Activated effector memory CD4-positive, alpha-beta T cell treated with Interleukin-2 at 50 U/mL for 16 hours (primary cell): ENCODE data around the gene PPP2R2C.

ENCODE experiments used
- DNase-seq: peaks from one replicate; pipeline ENCODE4 v3.0.0-alpha.2; 2020

PPP2R2C gene

GRCh38 chr4:6394671-6395081 is 77.7 kb downstream of the PPP2R2C start:
- DNase-seq: no peak

DNA sequence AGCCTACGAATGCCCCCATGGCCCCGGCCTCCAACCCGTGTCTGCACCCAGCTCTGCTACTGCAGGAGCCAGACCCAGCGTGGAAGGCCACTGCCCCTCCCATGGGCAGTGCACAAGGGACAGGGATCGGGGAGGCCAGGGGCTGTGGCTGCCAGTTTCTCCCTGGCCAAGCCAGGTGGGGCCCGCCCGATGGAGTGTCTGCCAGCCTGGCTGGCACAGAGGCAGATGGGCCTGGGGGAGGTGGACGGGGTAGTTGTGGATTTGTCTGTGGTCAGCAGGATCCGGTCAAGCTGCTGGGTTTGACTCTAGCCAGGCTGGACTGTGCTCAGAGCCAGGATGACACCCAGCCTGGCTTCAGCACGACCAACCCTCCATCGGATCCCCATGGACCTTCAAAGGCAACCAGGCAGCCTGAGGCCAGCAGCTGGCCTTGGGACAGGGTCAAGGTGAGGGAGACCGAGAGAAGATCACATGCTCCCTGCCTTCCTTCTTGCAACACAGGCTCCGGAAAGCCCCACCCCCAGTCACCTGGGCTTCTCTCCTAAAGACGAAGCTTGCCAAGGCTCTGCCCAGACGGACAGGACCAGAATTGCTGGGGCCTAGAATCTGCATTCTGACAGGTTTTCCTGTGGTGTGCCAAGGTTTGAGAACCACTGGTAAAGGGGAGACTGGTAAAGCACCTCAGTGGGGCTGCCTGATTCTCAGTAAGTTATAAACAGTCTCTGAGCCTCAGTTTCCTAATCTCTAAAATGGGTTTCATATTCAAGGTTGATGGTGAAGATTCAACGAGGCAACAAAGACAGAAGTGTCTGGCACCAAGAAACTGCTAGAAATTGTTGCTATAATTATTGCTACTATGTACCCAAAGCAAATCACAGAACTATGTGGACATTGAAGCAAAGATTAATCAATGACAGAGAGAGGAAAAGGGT is 78.6 kb downstream of the PPP2R2C start:
- DNase-seq: no peak

GRCh38 chr4:6393066-6393465 is 79.3 kb downstream of the PPP2R2C start:
- no peak for DNase-seq

DNA sequence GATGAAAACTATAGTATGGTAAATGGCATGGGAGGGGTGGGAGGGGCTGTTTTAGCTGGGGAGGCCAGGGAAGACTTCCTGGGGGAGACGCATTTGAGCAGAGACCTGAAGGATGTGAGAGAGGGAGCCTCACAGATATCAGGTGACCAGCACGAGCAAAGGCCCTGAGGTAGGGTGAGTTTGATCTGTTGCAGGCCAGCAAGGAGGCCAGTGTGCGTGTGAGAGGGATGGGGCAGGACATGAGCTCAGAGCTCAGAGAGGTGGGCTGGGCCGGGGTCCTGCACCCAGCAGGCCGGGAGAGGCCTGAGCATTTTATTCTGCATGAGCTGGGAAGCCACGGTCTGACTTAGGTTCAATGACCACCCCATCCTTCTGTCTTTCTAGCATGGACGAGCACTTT is 80.0 kb downstream of the PPP2R2C start:
- DNase-seq: no peak

DNA sequence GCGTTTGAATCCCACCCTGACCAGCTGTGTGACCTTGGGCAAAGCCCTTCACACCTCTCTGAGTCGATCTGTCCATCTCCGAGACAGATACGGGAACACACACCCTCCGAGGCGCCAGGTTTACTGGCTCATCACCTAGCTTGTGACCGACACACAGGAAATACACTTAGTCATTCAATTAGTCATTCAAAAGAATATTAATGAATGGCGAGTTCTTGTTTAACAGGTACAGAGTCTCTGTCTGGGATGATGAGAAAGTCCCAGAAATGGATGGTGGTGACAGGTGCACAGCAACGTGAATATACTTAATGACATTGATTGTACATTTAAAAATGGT is 80.6 kb downstream of the PPP2R2C start:
- DNase-seq: no peak

- DNase-seq: no peak
Observed at GRCh38 chr4:6391186-6391851, 81.1 kb downstream of the PPP2R2C start.

DNA sequence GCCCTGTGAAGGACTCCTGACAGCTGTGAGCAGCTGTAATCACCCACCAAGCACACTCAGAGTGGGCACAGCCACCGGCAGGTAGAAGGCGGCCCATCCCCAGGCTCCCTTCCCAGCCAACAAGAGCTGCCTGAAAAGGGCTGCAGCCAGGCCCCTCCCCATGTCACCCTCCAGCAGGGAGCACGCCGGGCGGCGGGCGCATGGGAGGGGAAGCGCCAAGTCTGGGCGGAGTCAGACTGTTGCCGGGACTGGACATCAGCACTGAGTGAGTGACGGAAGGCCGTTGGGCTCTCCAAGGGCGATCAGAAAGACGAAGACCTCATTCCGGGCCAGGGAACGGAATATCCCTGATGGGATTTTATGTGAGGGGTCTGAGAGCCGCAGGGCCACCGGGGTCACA is 82.1 kb downstream of the PPP2R2C start:
- DNase-seq: no peak

- no peak for DNase-seq
Observed at GRCh38 chr4:6389142-6389825, 83.1 kb downstream of the PPP2R2C start.

DNA sequence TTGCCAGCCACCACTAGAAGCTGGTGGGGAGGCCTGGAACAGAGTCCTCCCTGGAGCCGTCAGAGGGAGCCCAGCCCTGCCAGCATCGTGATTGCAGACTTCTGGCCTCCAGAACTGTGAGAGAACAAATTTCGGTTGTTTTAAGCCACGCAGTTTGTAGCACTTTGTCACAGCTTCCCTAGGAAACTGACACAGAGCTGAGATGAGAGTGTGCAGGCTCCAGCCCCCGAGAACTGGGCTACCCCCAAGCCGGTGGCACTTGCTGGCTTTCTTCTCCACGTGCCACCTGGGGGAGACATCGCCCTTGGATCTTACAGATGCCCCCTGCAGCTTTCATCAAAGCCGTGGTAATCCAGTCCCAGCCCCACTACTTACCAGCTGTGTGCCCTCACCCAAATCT is 83.7 kb downstream of the PPP2R2C start:
- no peak for DNase-seq

GRCh38 chr4:6387946-6388345 is 84.5 kb downstream of the PPP2R2C start:
- no peak for DNase-seq

GRCh38 chr4:6386091-6386490 is 86.3 kb downstream of the PPP2R2C start:
- DNase-seq: no peak

GRCh38 chr4:6385288-6385687 is 87.1 kb downstream of the PPP2R2C start:
- DNase-seq: no peak

DNA sequence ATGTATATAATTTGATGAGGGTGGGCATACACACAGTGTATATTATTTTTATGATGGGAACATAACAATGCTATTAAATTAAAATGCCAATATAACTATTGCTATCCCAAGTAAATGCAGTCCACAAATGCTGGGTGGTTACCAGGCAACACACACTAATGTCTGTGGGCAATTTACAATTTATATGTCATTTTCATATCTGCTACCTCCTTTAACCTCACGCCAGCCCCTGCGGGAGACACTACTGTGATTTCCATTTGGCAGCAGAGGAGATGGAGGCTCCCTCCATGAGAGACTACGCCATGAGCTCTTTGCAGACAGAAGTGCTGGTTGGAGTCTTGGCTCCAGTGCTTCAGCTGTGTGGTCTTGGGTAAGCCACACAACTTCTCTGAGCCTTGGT is 87.9 kb downstream of the PPP2R2C start:
- DNase-seq: no peak

DNA sequence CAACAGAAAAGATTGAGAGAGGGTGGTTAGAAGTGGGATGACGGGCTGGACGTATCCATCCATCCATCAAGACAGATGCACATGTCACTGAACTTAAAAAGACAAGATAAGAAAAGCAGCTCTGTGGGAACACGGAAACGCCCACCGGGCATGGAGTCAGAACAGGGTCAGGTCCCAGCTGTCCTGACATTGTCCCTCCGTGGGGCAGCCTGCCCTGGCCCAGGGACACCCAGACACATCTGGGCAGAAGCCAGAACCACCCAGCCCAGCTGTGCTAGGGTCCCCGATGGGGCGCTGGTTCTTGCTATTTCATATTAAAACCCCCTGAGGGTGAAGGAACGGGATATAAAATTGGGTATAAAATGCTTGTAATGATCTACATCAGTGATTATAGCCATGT is 88.5 kb downstream of the PPP2R2C start:
- DNase-seq: no peak

DNA sequence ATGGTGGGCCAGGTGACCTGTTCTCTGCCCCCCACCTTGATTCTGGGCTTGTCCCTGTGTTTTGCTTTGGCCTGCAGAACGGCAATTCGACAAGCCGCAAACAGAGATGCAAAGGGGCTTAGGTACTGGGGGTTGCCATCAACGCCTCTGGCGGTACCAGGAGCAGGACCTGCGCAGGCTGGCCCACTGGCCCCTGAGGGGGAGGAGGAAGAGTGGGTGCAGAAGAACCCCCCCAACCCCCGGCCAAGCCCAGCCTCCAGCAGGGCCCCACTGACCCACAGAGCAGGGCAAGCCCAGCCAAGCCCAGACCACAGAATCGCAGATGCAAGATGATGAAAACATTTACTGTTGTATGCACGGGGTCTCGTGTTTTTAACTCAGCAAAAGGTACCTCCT is 89.4 kb downstream of the PPP2R2C start:
- no peak for DNase-seq

- DNase-seq: no peak
Observed at GRCh38 chr4:6381571-6382123, 90.8 kb downstream of the PPP2R2C start.

- no peak for DNase-seq
Observed at GRCh38 chr4:6380746-6381410, 91.5 kb downstream of the PPP2R2C start.

DNA sequence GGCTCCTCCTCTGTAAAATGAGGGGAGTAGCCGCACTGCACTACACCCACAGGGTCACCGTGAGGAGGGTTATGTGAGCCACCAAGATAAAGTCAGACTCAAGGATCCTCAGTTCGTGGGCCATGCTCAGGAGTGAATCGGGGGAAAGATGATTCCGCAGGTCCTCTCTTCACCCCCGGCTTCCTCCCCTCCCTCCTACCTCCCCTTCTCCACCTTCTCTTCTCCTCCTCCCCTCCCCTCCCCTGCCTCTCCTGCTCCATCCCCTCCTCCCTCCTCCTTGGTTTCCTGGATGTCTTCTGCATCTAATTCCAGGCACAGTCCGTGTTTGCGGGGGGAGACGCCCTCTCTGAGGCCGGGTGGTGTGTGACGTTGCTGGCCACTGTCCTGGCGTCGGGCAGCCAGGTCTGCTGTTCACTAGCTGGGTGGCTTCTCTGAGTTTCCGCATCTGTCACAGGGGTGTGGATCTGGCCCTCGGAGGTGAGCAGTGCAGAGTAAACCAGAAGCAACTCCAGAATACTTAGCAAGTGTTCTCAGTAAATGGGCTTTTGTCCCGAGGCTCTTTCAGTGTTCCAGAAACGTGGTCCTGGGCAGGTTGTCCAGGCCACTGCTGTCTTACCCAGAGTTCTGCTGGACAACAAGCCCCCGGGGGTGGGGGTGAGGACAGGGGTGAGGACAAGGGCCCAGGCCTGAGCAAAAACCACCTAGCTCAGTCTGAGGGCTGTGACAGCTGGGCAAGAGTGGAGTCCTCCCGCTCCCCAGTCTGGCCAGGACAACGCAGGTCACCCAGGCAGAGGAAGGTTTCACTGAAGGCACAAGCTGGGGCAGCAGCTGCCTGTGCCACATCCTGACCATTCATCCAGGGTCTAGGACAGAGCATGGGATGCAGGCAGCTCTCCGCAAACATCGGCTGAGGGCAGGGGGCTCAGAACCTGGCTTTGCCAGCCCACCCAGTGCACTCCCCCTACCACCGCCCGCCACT is 92.4 kb downstream of the PPP2R2C start:
- DNase-seq: no peak

GRCh38 chr4:6378493-6379445 is 93.6 kb downstream of the PPP2R2C start:
- DNase-seq: no peak
